ENCODE results near the gene GP1BB.

GP1BB gene

DNA sequence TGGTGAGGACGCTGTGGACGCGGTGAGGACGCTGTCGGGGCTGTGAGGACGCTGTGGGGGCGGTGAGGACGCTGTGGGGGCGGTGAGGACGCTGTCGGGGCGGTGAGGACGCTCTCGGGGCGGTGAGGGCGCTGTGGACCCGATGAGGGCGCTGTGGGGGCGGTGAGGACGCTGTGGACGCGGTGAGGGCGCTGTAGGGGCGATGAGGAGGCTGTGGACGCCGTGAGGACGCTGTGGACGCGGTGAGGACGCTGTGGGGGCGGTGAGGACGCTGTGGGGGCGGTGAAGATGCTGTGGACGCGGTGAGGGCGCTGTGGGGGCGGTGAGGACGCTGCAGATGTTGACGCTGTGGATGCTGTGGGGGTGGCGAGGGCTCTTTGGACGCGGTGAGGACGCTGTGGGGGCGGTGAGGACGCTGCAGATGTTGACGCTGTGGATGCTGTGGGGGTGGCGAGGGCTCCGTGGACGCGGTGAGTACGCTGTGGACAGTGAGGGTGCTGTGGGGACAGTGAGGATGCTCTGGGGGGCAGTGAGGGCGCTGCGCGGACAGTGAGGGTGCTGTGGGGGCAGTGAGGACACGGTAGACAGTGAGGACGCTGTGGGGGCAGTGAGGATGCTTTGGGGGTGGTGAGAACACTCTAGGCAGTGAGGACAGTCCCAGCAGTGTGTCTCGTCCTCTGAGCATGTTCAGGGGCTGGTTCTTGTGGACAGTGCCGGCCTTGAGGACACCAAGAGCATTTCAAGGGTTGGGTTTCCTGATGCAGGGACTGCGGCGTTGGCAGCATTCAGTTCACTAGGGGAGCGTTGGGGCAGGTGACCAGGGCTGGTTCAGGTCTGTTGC is 4.2 kb downstream of the GP1BB start:
- DNase-seq (ENCODE audit: low read depth in 2 of 2) = no peak

DNA sequence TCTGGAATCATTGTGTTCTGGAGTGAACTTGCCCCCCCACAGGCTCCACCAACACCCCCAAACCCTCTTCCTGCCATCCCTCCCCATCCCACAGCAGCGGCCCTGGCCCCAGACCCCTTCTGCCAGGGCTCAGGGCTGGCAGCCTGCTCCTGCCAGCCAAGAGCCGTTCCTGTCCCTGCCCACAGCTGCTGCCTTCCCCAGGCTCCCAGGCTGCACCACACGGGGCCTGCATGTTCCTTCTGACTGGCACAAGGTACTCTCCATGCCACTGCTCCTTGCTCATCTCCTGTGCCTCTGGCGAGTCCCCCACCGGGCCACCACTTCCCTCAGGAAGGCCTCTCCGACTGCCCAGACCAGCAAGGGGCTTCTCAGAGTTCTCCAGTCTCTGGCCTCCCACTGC is 4.9 kb downstream of the GP1BB start:
- DNase-seq (ENCODE audit: low read depth in 2 of 2) = no peak

DNA sequence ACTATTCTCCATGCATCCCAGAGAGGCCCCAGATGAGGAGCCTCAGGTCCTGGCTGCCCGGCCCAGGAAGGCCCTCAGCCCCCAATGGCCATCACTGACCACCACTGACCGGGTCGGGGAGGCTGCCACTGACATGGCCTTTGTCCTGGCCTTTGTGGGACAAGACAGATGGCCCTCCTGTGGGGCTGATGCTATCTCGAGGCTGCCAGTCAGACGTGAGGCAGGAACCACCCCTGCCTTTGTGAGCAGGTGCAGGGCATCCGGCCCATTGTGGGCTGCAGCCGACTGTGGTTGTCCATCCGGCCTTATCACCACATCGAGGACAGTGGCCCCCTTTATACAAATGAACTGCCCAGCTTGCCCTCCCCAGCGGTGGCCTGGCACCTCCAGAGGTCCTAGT is 5.5 kb downstream of the GP1BB start:
- no peak for DNase-seq (ENCODE audit: low read depth in 2 of 2)

DNA sequence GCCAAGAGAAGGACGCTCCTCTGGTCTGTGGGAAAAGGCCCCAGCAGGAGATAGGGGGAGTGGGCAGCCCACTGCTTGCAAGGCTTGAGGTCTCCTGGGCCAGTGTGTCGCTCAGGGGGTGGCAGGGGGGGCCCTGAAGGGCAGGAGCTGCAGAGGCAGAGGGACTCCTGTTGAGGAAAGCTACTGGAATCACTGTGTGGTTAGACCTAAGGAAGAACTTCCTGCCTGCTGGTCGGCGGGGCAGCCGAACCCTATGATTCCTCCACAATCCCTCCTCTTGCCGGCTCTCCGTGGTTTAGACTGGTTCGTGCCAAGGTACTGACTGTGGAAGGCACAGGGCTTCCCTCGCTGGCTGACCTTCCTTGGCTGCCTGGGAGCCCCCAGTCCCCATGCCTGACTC is 6.2 kb downstream of the GP1BB start:
- DNase-seq (ENCODE audit: low read depth in 2 of 2) = no peak

DNA sequence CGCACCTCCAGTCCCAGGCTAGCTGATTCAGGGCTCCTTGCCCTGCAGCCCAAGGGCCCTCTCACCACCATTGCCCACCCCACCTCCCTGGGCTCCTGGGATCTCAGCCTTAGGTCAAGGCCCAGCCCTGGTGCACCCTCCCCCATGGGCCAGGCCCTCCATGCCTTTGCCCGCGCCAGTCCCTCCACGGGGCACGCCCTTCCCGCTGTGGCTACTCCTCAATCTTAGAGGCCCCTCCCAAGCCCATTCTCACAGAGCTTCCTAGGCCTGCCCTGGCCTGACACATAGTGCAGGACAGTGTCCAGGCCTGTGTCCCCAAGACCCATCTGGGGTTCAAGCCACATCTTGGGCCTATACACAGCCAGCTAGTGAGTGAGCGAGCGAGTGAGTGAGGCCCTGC is 6.9 kb downstream of the GP1BB start:
- DNase-seq (ENCODE audit: low read depth in 2 of 2) = no peak

DNA sequence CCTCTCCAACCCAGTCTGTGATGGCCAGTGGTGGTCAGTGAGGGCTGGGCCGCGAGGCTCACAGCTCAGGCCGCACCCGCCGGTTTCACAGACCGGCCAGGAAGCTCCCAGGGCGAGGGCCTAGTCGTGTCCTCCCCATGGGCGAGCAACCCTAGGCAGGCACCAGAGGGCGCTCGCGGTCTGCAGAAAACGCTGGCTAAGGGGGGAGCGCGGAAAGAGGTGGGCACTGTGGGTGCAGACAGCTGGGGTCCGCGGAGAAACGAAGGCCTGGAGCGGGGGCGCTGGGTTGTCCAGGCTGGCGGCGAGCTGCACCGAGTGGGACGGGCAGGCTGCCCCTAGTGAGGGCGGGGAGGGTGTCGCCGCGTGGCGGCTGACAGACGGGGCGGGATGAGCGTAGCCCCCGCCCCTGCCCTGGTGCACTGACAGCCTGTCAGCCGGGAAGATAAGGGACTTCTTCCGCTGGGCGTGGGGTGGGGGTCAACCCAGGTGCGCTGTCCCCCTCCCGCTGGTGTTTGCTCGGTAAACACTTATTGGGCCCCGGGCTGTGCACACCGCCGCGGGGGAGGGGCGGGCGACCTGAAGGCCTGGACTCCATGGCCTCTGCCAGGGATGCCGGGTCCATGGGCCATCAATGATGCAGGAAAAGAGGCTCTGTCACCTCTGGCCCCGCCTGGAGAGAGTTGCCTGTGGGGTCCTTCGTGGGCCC is 7.5 kb downstream of the GP1BB start:
- peak; percentile 58 to 71 for DNase-seq (ENCODE audit: low read depth in 2 of 2)

DNA sequence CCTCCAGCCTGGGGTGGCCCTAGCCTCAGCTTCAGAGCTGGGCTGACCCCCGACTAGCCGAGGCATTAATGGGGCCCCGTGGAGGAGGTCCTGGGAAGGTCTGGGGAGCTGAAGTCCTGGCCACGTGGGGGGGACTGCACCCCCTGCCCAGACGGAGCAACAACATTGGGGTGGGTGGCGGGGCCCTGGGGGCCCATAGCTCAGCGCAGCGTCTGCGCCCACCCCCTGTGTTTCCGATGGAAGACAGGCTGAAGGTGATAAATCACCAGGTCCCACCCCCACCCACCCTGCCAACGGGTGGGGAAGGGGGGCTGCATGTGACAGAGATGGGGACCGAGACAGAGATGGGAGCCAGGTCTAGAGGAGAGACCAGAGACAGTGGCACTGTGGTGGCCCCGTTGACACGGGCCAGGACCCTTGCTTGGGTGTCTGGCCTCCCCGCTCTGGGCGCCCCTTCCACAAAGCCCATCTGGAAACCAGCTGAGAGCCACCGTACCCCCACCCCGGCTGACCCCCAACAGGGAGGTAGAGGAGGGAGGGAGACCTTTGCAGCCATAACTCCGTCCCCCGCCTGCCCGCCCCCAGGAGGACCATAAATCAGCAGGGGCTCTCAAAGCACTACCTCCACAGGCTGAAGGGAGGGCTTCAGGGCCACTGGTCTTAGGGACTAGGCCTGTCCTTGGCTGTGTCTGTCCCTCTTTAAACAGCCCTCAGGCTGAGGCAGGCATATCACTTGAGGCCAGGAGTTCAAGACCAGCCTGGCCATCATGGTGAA is 8.2 kb downstream of the GP1BB start:
- no peak for DNase-seq (ENCODE audit: low read depth in 2 of 2)

DNA sequence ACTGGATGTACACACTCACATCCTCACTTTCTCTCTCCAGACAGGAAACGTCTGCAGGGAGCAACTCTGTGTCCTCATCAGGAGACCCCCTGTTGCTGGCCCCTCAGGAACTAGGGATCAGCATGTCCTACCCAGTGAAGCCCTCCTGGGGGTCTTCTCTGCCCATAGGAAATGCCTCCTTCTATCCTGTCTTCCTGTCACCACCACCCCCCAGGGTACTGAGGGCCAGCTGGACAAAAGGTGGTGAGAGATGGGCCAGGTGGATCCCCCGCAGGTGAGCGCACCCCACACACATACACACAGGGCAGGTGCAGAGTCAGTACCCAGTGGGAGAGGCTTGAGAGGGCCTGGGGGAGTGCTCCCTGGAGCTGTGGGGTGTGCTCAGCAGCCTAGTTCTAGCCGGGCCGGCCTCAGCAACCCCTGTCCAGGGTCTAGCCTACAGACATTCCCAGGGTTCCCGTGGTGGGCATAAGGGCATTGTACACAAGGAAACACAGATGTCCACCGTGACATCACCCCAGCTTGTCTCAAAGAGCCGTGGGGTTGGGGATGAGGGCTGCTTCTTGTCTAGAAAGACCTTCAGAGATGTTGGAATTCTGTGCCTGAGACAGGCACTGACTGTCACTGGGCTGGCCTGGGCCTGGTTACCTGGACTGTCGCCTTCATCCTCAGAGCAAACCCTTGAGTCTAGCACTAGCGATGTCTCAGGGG is 9.2 kb downstream of the GP1BB start:
- no peak for DNase-seq (ENCODE audit: low read depth in 2 of 2)

DNA sequence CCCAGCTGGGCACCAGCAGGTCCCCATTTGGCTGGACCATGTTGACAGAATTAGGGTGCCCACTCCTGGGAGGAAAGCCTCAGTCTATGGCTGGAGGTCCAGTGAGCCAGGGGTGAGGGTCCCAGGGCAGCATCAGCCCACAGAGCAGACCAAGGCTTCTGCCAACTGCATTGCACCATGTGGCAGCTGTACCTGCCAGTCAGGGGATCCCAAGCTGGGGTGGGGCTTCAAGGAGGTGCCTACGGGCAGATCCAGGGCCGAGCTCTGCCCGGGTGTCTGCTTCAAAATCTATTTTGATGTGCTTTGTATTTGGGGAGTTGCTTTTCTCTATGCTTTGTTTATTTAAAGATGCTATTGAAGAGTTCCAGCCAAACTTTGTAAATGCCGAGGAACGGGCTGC is 10.4 kb downstream of the GP1BB start:
- no peak for DNase-seq (ENCODE audit: low read depth in 2 of 2)

DNA sequence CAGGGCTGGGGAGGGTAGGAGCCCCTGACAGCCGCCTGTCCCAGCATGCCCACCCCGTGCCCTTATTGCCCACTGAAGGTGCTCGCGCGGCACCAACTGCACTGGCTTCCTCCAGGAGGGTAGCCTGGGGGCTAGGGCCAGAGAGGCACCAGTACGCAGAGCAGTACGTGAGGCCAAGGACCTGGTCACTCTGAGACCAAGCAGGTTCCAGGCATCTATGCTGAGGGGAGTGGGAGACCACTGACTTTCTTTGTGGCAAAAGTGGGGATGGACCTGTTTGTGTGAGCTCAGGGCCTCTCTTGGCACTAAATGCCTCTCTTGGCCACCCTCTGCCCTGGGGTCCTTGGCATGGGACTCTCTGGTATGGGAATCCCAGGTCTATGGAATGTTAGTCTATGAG is 10.8 kb downstream of the GP1BB start:
- DNase-seq (ENCODE audit: low read depth in 2 of 2) = no peak

DNA sequence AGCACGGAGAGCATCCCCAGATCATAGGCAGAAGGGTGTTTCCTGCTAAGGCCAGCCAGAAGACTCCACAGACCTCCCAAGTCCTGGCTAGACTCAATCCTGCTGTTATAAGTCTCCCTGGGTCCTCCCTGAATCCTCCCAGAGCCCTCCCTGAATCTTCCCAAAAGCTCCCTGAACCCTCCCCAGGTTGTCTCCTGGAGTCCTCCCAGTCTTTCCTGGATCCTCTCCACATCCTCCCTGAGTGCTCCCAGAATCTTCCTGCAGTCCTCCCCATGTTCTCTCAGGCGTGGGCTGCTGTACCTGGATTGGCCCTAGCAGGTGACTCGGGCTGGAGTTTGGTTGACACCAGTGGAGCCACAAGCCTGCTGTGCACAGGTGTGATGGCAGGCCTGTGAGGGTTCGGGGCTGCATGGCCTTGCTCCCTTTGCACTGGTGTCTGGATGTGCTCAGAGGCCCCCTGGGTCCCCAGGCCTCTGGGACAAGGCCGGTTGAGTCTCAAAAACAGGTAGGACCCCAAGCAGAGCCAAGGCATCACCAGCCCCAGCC is 11.6 kb downstream of the GP1BB start:
- DNase-seq (ENCODE audit: low read depth in 2 of 2) = no peak

DNA sequence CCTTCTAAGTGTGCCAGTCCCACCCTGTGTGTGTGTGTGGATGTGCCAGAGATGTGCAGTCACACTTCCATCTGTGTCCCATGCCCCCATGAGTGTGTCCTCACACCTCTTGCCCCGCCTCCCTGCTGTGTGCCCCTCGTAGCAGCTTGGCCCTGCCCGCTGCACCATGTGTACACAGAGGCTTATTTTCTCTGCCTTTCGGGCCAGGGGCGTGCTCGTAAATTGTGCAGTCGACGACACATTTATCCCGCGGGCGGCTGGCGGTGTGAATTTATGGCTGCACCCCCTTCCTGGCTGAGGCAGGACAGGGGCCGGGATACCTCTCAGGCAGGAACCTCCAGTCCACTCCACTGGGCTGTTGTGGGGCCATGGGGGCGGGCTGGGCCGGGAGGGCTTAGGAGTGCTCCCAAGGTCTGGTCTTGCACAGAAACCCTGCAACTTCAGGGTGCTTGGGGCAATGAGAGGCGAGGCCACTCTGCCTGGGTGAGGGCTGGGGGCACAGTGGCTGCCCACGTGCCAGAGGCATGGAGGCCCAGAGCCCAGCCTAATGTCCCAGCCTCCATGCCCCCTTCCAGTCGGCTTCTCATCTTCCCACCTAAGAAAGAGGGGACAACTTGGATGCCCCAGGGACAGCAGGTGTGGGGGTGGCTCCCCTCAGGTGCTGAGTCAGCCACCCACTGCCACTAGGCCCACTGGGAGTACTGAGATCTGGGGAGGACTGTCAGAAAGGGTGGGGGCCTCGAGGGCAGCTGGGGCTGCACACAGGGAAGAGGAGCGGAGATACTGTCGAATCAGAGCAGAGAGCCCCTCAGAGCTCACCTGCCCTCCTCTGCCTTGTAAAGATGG is 12.5 kb downstream of the GP1BB start:
- no peak for DNase-seq (ENCODE audit: low read depth in 2 of 2)

DNA sequence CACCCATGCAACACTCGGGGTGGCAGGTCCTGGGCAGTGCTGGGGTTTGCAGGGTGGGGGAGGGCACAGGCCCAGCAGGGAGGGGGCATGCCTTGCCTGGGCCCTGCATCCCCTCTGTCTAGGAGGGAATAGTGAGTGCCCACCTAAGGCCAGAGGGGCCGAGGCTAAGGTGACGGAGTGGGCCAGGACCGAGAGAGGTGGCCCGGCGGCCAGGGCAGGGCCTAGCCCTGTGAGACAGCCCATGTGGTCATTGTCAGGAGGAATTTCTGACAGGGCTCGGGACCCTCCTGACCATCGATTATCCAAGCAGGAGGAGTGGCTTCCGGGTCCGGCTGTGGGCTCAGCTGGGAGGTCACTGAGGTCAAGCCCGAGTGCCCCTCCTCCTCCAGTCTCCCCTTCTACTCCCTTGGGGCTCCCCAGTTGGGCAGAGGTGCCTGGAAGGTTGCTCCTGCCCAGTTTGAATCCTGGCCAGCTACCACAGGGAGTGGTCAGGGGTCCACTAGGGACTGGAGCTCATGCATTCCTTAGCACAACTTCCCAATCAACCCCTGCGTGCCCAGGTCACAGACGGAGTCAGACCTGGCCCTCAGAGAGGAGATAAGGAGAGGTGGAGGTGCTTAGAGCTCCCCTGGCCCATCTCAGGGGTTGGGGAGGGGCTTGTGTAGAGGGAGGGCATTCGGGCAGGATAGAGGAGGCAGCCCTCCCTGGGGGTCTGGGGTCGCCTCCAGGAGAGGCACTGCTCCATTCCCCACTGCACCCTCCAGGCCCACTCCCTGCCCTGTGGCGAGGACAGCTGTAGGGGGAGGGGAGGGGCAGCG is 14.7 kb downstream of the GP1BB start:
- DNase-seq (ENCODE audit: low read depth in 2 of 2) = no peak

DNA sequence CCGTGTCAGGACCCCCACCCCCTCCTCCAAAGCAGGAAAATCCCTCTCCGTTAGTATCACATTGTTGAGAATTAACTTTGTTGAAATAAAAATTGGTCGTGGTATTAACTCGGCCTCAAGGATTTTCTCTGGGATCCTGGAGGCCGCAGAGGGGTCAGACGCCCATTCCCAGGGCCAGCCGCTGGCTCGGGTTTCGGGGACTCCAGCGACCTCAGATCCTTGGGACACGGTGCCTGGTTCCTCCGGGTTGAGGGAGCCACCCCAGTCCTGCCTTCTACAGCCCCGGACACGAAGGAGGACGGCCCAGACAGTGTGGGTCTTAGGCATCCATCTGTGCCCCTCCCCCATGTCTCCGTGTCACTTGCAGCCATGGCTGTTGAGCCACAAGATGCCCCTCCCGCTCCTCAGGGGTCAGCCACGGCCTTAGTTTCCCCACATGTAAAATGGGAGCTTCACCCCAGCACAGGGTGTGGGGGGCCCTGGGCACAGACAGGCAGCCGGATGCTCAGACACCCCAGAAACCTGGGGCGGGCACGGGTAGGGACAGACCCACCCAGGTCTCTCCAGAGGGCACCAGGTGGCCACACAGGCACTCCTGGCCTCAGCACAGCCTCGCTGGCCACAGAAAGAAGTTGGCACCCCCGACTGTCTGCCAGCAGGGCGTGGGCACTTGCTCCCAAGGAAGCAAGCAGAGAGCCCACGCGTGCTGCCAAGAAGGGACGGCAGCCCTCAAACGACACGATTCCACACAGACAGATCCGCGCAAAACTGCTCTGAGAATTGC is 15.5 kb downstream of the GP1BB start:
- no peak for DNase-seq (ENCODE audit: low read depth in 2 of 2)

DNA sequence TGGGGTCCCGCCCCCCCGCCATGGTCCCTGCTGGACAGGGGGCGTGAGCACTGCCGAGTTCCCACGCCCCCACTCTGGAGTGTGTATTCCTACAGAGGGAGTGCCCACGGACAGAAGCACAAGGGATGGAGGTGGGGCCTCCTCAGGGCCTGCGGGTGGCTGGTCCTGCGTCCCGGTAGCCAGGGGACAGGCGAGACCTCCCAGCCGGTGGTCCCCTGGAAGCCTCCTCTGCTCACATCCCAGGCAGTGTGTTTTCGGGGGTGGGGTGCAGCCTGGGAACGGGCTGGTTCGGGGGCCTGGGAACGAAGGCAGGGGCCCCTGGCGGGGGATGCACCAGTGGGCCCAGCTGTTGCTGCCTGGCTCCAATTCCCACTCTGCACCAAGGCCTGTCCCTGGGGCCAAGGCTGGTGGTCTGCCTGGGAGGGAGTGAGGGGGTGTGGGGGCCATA is 16.1 kb downstream of the GP1BB start:
- no peak for DNase-seq (ENCODE audit: low read depth in 2 of 2)

DNA sequence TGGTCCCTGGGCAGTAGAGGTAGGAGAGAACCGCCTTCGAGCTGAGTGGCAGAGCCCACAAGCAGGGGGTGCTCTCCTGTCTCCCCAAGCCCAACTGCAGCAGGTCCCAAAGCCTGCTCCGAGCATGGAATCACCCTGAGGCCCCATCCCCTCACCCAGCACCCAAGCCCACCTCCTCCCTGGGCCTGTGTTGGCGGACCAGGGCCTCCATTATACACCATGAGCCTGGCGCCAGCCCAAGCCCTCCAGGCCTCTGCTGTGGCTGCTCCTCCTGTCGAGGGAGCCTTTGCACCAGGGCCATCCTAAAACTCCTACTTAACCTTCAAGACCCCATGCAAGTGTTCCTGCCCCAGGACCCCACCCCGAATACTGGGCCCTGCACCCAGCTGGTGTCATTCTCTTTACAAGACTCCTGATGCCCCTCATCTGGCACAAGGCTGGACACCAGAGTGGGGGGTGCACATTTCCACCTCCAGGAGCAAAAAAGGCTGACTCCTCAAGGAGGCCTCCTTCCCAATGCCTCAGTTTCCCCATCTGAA is 16.6 kb downstream of the GP1BB start:
- no peak for DNase-seq (ENCODE audit: low read depth in 2 of 2)

DNA sequence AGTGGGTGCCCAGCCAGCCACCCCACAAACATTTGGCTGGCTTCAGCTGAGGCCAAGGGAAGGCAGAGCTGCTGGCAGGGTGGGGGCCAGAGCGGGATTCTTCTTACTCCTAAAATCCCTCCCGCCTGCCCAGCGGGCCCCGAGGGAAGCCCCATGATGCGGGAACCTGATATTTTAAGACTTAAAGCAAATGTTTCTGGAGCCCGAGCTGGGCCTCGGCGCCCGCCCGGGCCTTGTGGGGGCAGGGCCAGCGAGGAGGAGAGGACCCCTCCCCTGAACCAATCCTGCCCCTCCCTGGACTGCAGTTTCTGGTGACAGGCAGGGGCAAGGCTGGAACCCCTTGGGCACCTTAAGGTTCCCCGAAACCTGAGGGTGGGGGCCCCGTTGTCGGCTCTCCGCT is 17.2 kb downstream of the GP1BB start:
- no peak for DNase-seq (ENCODE audit: low read depth in 2 of 2)

DNA sequence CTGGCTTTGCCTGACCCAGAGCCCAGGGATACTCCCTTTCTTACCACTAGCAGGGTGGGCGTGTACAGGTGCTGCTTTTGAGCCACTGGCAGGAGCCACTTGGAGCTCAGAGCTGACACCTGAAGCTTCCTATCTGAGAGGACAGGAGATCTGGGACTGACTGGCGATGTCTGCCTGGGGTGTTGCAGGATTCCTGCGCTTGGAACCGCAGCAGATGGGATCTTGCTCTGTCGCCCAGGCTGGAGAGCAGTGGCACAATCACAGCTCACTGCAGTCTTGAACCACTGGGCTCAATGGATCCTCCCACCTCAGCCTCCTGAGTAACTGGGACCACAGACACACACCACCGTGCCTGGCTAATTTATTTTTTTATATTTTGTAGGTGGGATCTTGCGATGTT is 17.7 kb downstream of the GP1BB start:
- DNase-seq (ENCODE audit: low read depth in 2 of 2) = no peak
